Chondrocyte (in vitro differentiated cells): ENCODE data around the gene NOTCH2. TPM values are rescaled to one million over a fixed set of nuclear protein-coding genes. Genes with fewer than 3 reads are reported as not detected.
"Not testable (repeated sequence)": the region's sequence is repeated elsewhere in the genome, so short reads cannot be mapped to it uniquely, and the experiment has no call there.

Experiments used
- DNase-seq: peaks from one replicate; pipeline ENCODE4 v3.0.0; 2021; ENCODE audit warnings: mixed read lengths, low spot score
- H3K27ac Mint-ChIP-seq: one replicate; pipeline ENCODE4 v1.8.0; 2021; ENCODE audit warnings: mild to moderate bottlenecking, moderate library complexity, mixed read lengths; ENCODE audit not compliant: unreplicated experiment
- H3K27me3 Mint-ChIP-seq: 2 replicates; pipeline ENCODE4 v1.8.0; 2021; ENCODE audit warnings: low read depth, mixed read lengths
- H3K36me3 Mint-ChIP-seq: 2 replicates; pipeline ENCODE4 v1.8.0; 2021; ENCODE audit warnings: low read depth, mixed read lengths
- H3K4me1 Mint-ChIP-seq: 2 replicates; pipeline ENCODE4 v1.8.0; 2021; ENCODE audit warnings: low read depth, mild to moderate bottlenecking, mixed read lengths
- H3K4me3 Mint-ChIP-seq: one replicate; pipeline ENCODE4 v1.8.0; 2021; ENCODE audit warnings: mild to moderate bottlenecking, moderate library complexity, mixed read lengths; ENCODE audit not compliant: unreplicated experiment
- H3K9me3 Mint-ChIP-seq: 2 replicates; pipeline ENCODE4 v1.8.0; 2021; ENCODE audit warnings: low read depth, mixed read lengths
- total RNA-seq: library from RNA; stranded (reverse); gene quantifications from 3 replicates; pipeline ENCODE4 v1.2.1, GENCODE V29; 2021
- TF ChIP-seq, protein P1 (sequence below): fragments of 200-600 bp; sonication (generic); IDR thresholded peaks from 2 replicates; pipeline ENCODE4 v1.5.0; 2021; ENCODE audit warnings: antibody characterized with exemption, mild to moderate bottlenecking, moderate library complexity

NOTCH2 gene
- total RNA-seq, 1 donor from 2014 or later, result 195 TPM

DNA sequence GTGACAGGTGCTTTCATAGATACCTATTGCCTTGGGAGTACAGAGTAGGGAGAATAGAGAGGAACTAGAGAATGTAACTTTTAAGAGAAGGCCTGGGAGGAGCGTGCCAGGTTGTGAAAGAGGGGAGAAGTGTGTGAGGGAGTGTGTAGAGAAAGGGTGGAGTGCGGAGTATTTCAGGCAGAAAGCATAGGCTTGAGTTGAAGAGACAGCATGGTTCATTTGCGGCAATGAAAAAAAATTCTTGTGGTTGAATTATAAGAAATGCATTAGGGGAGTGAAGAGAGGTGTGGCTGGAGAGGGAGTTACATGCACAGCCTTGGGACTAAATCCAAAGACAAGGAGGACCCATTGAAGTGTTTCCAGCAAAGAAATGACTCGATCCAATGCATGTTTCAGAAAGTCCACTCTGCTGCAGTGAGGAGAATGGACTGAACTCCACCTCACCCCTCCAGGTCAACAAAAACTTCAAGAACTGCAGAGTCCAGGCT is 91.4 kb downstream of the NOTCH2 start:
- Mint-ChIP-seq H3K36me3 (peaks cover 14% of the 10 kb centered on the region), H3K4me3 (no peak overlapping the region), H3K9me3 (no peaks in the 10 kb centered on the region), H3K27ac (no peak overlapping the region), H3K27me3 (no peaks in the 10 kb centered on the region), H3K4me1 (peaks cover 22% of the 10 kb centered on the region)
- TF ChIP-seq, protein P1, sequence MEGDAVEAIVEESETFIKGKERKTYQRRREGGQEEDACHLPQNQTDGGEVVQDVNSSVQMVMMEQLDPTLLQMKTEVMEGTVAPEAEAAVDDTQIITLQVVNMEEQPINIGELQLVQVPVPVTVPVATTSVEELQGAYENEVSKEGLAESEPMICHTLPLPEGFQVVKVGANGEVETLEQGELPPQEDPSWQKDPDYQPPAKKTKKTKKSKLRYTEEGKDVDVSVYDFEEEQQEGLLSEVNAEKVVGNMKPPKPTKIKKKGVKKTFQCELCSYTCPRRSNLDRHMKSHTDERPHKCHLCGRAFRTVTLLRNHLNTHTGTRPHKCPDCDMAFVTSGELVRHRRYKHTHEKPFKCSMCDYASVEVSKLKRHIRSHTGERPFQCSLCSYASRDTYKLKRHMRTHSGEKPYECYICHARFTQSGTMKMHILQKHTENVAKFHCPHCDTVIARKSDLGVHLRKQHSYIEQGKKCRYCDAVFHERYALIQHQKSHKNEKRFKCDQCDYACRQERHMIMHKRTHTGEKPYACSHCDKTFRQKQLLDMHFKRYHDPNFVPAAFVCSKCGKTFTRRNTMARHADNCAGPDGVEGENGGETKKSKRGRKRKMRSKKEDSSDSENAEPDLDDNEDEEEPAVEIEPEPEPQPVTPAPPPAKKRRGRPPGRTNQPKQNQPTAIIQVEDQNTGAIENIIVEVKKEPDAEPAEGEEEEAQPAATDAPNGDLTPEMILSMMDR, result no peak
- DNase-seq, result no peak

DNA sequence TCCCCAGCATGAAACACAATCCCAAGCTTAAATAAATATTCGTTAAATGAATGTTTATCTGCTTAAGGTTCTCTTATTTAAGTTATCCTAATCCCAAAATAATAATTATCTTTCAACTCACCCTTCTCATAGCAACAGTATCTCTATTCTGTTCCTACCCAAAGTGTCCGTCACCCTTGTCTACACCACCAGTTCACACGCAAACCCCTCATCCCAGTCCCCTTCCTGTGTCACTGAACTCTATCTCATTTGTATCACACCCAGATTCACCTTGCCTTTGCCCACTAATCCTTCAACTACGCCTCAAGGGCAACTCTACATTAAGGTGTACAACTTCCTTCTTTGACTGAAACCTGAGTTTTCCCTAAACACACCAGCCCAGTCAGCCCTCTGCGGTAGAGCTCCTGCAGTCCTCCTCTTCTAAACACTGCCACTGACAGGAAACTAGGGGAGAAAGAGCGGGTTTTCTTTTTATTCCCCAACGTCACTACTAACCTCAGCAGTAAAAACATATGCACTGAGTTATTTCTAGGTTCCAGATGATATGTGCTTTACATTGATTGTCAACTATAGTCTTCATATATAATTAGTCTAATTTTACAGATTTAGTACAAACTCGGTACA is 92.2 kb downstream of the NOTCH2 start:
- H3K27me3 Mint-ChIP-seq, H3K9me3 Mint-ChIP-seq, H3K27ac Mint-ChIP-seq, H3K4me3 Mint-ChIP-seq, DNase-seq: not testable (repeated sequence)
- Mint-ChIP-seq H3K36me3 (peaks cover 14% of the 10 kb centered on the region), H3K4me1 (peaks cover 29% of the 10 kb centered on the region)

DNA sequence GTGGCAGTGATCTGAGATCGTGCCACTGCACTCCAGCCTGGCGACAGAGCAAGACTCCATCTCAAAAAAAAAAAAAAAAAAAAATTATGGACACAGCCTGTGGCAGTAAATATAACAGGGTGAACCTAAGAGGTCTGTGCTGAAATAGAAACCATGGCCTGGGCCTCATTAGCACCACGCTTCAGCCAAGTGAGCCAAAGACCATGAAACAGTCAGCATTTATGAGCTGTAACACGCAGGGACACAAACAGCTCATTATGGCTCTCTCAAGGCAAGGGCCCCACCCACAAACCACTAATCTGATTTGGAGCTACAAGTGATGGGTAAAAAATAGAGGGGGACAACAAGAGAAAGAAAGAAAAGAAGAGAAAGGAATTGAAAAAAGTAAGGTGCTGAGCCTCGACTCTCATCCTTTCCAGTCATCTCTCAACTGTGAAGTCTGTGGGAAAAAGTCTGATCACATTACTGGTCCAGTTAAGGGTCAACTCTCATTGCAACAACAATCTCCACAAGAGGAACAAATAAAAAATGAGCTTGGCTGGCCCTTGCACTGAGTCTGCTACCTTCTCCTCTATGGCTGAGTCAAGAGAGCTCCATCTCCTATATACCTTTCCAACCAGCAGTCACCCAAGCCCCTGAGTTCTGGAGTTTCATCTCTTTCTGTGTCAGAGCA is 93.7 kb downstream of the NOTCH2 start:
- Mint-ChIP-seq H3K4me1 (peaks cover 33% of the 10 kb centered on the region), H3K36me3 (peaks cover 23% of the 10 kb centered on the region)
- not testable (repeated sequence) for H3K4me3 Mint-ChIP-seq, H3K27me3 Mint-ChIP-seq, DNase-seq, H3K9me3 Mint-ChIP-seq, H3K27ac Mint-ChIP-seq

DNA sequence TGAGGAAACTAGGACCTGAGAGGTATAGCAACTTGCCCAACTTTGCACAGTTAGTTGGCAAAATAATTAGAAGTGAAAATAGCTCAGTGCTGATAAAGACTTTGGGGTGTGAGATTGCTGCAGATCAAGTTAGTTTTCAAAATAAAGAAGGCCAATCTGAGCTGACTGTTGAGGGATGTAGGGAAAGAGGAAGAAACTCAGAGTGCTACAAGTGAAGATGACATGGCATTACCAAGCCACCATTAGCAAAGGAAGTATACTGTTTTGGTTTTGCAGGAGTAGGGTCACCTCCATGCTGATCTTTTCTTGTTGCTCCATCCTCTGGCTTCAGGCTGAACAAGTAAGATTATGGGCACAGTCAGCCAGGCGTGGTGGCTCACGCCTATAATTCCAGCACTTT is 94.5 kb downstream of the NOTCH2 start:
- Mint-ChIP-seq H3K27ac (peak overlapping the region; percentile 23), H3K36me3 (peaks cover 26% of the 10 kb centered on the region), H3K4me1 (peaks cover 33% of the 10 kb centered on the region), H3K4me3 (no peak overlapping the region), H3K9me3 (no peaks in the 10 kb centered on the region), H3K27me3 (no peaks in the 10 kb centered on the region)
- TF ChIP-seq, protein P1, result no peak
- DNase-seq, result no peak

DNA sequence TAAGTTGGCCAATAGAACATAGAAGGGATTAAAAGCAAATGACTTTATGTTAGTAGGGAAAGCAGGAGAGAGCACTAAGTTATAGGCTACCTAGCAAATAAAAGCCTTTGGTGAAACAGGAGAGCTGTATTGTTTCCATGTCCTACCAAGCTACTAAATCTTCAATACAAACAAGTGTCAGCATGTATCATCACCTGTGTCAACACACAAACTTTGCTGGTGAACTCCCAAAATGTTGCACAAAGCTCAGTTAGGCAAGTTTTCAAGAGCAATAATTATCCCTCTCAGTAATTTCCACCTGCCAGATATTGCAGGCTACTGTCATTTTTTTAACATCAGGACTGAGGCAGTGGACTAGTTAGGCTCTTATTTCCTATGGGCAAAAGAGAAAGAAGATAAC is 95.4 kb downstream of the NOTCH2 start:
- TF ChIP-seq, protein P1, result no peak
- Mint-ChIP-seq H3K27me3 (no peaks in the 10 kb centered on the region), H3K4me3 (no peak overlapping the region), H3K4me1 (peaks cover 39% of the 10 kb centered on the region), H3K27ac (peak overlapping the region; percentile 14), H3K9me3 (no peaks in the 10 kb centered on the region), H3K36me3 (peaks cover 29% of the 10 kb centered on the region)
- no peak for DNase-seq

DNA sequence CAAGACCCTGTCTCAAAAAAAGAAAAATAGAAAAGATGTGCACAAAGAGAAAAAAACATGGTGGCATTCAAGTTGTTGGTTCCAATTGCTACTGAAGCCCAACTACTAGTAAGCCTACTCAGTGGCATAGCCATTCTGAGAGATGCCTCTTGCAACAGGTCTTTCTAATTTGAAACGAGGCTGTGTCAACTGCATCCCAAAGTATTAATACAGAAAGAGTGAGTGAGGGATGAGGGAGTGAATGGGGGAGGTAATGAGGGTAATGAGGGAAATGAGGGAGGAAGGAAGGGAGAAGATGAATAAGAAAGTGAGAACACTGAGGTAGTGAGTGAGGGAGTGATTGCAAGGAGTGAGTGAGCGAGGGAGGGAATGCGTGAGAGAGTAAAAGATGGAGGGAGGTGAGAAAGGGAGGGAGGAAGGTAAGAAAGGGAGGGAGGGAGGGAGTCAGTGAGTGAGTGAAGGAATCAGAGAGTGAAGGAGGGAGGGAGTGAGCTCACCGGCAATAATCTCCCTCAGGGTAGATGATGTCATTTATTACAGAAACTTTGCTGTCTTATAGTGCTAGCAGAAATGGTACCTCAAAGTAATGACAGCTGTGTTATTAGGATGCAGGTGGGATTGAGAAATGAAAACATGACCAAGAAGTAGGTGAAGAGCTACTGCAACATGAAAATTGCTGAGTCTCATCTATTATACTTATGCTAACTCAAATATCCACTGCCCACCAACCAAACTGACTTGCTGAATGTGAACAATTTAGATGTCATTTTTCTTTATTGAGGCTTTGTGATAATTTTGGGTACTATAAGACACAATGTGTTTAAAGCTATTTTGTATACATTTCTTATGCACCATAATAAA is 97.5 kb downstream of the NOTCH2 start:
- H3K27me3 Mint-ChIP-seq, result no peaks in the 10 kb centered on the region
- no peak overlapping the region for H3K27ac Mint-ChIP-seq

More for the DNA sequence above, 97.5 kb downstream of the NOTCH2 start:
- Mint-ChIP-seq H3K36me3 (peaks cover 39% of the 10 kb centered on the region), H3K4me3 (no peak overlapping the region), H3K4me1 (peaks cover 39% of the 10 kb centered on the region), H3K9me3 (no peaks in the 10 kb centered on the region)
- no peak for DNase-seq
- TF ChIP-seq, protein P1, result no peak
